ENCODE results near the gene CASZ1. TPM values are rescaled to one million over a fixed set of nuclear protein-coding genes. Genes with fewer than 3 reads are reported as not detected.

CASZ1 gene
- total and polyA plus RNA-seq, 2 experiments from 2014 or later: 6.2 to 6.7 TPM

- TF ChIP-seq STAT1 (IDR thresholded peaks at IDR 0.05; ENCODE audit: unreplicated experiment): no peak
- TF ChIP-seq CREB1 (CRISPR knock-in tag; IDR thresholded peaks at IDR 0.05; ENCODE audit: low read depth): no peak
- no peak for TF ChIP-seq POLR2AphosphoS5 (IDR thresholded peaks at IDR 0.05; ENCODE audit: low read depth)
Measured at GRCh38 chr1:10733474-10734366, 62.7 kb downstream of the CASZ1 start (continued).

DNA sequence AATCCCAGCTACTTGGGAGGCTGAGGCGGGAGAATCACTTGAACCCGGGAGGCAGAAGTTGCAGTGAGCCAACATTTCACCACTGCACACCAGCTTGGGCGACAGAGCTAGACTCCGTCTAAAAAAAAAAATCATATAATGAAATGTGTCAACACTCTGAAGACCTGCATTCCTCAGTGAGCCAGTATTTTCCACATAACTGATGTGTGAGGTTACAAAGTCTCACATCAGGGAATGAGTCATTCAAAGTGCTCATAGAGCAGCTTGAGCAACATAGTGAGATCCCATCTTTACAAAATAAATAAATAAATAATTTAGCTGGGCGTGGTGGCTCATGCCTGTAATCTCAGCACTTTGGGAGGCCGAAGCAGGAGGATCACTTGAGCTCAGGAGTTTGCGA, 65.5 kb downstream of the CASZ1 start:
- peaks cover 33% of the 10 kb centered on the region for H3K4me1 Mint-ChIP-seq
- ATAC-seq: no peak

DNA sequence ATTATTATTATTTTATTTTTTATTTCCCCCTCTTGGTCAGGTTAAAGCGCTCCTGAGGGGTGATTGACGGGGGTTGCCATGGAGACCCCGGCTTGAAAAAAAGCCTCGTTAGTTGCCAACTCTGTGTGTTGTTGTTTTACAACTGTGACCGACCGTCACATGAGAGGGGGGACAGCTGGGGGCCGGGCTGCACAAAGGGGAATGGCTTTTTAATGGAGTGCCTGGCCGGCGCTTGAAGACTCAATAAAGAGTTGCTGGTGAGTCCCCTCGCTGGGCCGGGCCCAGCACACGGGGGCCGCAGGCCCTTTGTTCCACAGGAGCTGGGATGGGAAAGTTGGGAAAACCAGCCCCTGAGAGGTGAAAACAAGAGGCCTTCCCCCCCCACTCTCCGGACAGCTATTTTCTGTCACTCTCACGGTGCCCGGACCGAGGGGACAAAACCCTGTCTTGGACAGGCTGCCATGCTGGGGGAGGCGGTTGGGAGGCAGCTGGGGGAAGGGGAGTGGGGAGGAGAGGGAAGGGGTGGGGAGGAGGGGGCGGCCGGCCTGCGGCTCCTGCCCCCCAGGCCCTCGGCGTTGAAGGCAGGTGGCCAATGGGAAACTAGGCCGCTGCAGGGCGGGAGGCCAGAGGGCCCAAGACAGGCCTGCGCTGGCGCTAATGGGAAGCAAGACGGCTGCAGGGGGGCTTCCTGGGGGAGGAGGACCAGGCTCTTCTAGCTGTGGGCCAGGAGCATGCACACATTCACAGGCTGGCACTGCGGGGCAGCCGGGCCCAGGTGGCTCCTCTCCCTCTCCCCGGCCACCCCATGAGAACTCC, 67.6 kb downstream of the CASZ1 start:
- H3K4me3 Mint-ChIP-seq: no peak overlapping the region
- no peak overlapping the region for H2AFZ ChIP-seq
- TF ChIP-seq REST (IDR thresholded peaks at IDR 0.05; ENCODE audit: unreplicated experiment): no peak
- TF ChIP-seq ZNF331 (CRISPR knock-in tag; IDR thresholded peaks at IDR 0.05; ENCODE audit: low read depth): no peak
- TF ChIP-seq STAT1 (IDR thresholded peaks at IDR 0.05; ENCODE audit: unreplicated experiment): no peak
- no peak for TF ChIP-seq JUNB (IDR thresholded peaks at IDR 0.05; ENCODE audit: unreplicated experiment)

More for the DNA sequence above, 65.5 kb downstream of the CASZ1 start:
- Mint-ChIP-seq H3K27ac (no peak overlapping the region), H3K27me3 (ENCODE audit: insufficient read depth, low read depth, poor library complexity) (peaks cover 4% of the 10 kb centered on the region), H3K9me3 (no peaks in the 10 kb centered on the region), H3K4me3 (no peak overlapping the region), H3K36me3 (ENCODE audit: low read depth) (no peaks in the 10 kb centered on the region)
- H3F3A ChIP-seq (replicated peaks; ENCODE audit: low read depth): no peaks in the 10 kb centered on the region
- no peak for DNase-seq (ENCODE audit: low spot score)
- TF ChIP-seq, protein P1, sequence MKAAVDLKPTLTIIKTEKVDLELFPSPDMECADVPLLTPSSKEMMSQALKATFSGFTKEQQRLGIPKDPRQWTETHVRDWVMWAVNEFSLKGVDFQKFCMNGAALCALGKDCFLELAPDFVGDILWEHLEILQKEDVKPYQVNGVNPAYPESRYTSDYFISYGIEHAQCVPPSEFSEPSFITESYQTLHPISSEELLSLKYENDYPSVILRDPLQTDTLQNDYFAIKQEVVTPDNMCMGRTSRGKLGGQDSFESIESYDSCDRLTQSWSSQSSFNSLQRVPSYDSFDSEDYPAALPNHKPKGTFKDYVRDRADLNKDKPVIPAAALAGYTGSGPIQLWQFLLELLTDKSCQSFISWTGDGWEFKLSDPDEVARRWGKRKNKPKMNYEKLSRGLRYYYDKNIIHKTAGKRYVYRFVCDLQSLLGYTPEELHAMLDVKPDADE (IDR thresholded peaks at IDR 0.05): no peak
- TF ChIP-seq EZH2phosphoT487 (IDR thresholded peaks at IDR 0.05; ENCODE audit: unreplicated experiment) (no peak), NANOG (IDR thresholded peaks at IDR 0.05; ENCODE audit: borderline replicate concordance) (no peak), ZNF114 (CRISPR knock-in tag; IDR thresholded peaks at IDR 0.05) (no peak), JUNB (IDR thresholded peaks at IDR 0.05; ENCODE audit: unreplicated experiment) (no peak), ZNF331 (CRISPR knock-in tag; IDR thresholded peaks at IDR 0.05; ENCODE audit: low read depth) (no peak), EZH2 (IDR thresholded peaks at IDR 0.05; ENCODE audit: low read depth, unreplicated experiment) (no peak)
- no peak overlapping the region for H2AFZ ChIP-seq
- H3K4me2 ChIP-seq: no peak overlapping the region
- no peak overlapping the region for H3K27ac ChIP-seq (ENCODE audit: low read depth)
- no peaks in the 10 kb centered on the region for H3K79me2 ChIP-seq (replicated peaks; ENCODE audit: insufficient read depth)
- peaks cover 18% of the 10 kb centered on the region for H3K4me1 ChIP-seq (ENCODE audit: insufficient read depth)
- H4K20me1 ChIP-seq (replicated peaks; ENCODE audit: insufficient read depth): no peaks in the 10 kb centered on the region
- no peaks in the 10 kb centered on the region for H3K36me3 ChIP-seq (ENCODE audit: insufficient read depth)
- no peaks in the 10 kb centered on the region for H3K9me2 ChIP-seq (ENCODE audit: insufficient read depth)
- H3K4me3 ChIP-seq: no peak overlapping the region
- H3K27me3 ChIP-seq (ENCODE audit: insufficient read depth): no peaks in the 10 kb centered on the region

More for the DNA sequence above, 67.6 kb downstream of the CASZ1 start:
- Histone ChIP-seq H3K27ac (ENCODE audit: low read depth) (no peak overlapping the region), H3F3A (replicated peaks; ENCODE audit: low read depth) (no peaks in the 10 kb centered on the region), H3K4me2 (0 out of 2 replicates have a peak overlapping the region, but pooled peaks have one; percentile 20), H3K79me2 (replicated peaks; ENCODE audit: insufficient read depth) (no peaks in the 10 kb centered on the region), H3K9me2 (ENCODE audit: insufficient read depth) (no peaks in the 10 kb centered on the region), H3K27me3 (ENCODE audit: insufficient read depth) (no peaks in the 10 kb centered on the region), H4K20me1 (replicated peaks; ENCODE audit: insufficient read depth) (no peaks in the 10 kb centered on the region), H3K4me1 (ENCODE audit: insufficient read depth) (peaks cover 2% of the 10 kb centered on the region), H3K36me3 (ENCODE audit: insufficient read depth) (no peaks in the 10 kb centered on the region), H3K4me3 (no peak overlapping the region)
- Mint-ChIP-seq H3K27me3 (ENCODE audit: insufficient read depth, low read depth, poor library complexity) (peaks cover 2% of the 10 kb centered on the region), H3K27ac (no peak overlapping the region), H3K36me3 (ENCODE audit: low read depth) (no peaks in the 10 kb centered on the region), H3K4me1 (peaks cover 27% of the 10 kb centered on the region), H3K9me3 (no peaks in the 10 kb centered on the region)
- ATAC-seq: peak; percentile 61
- peak; percentile 53 for DNase-seq (ENCODE audit: low spot score)
